HEK293T (cell line): Measurements from ENCODE around the gene VN1R2.

Experiments used
- ARNT ChIP-seq: fragments of 450-650 bp; IDR thresholded peaks from 2 replicates; pipeline ENCODE4 v1.6.1; 2017; ENCODE audit warnings: mild to moderate bottlenecking
- FOXA1 ChIP-seq: fragments of 450-650 bp; IDR thresholded peaks from 2 replicates; pipeline ENCODE4 v1.6.1; 2016; ENCODE audit warnings: mild to moderate bottlenecking
- SUZ12 ChIP-seq: fragments of 450-650 bp; IDR thresholded peaks from 2 replicates; pipeline ENCODE4 v1.6.1; 2016; ENCODE audit warnings: mild to moderate bottlenecking
- ZNF384 ChIP-seq: fragments of 450-650 bp; IDR thresholded peaks from 2 replicates; pipeline ENCODE4 v1.6.1; 2016

DNA sequence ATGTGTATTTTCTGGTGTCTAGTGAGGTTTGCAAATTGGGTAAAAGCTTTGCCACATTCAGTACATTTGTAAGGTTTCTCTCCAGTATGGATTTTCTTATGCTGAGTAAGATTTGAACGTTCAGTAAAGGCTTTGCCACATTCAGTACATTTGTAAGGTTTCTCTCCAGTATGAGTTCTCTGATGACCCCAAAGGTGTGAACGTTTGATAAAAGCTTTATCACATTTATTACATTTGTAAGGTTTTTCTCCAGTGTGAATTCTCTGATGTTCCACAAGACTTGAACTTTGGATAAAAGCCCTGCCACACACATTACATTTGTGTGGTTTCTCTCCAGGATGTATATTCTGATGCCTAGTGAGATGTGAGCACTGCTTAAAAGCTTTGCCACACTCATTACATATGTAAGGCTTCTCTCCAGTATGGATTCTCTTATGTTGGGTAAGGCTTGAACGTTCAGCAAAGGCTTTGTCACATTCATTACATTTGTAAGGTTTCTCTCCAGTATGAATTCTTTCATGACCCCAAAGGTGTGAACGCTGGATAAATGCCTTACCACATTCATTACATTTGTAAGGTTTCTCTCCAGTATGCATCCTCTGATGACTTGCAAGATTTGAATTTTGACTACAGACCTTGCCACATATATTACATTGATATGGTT is 20.8 kb upstream of the VN1R2 start:
- TF ChIP-seq SUZ12 (no peak), ZNF384 (no peak), FOXA1 (no peak), ARNT (no peak)
